ENCODE measurements around the gene RBM18.
A peak's percentile ranks its signal among the peaks of the same experiment; 100 is the strongest.

RBM18 gene

DNA sequence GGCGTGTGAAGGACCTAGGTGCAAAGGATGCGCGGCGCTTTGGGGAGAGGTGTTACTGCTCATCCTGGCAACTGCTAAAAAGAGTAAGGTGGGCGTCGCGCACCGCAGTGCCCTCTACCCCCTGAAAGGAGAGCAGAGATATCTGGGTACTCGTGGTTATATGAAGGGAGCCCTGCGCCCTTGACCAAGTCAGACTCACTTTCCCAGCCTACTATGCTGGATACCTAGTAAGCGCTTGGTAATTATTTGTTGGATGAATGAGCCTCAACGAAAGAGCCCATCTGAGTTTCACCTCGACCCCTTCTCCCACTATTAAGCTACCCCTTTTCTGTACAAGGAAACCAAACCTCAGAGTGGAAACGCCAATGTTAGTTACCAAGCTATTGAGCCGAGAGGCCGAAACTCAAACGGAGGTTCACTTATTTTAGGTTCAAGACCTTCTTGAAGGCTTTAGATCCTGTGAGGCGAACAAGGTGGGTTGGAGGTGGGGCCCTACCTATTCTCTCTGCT lies 43.9 kb downstream of the RBM18 start:
- DNase-seq = no peak

DNA sequence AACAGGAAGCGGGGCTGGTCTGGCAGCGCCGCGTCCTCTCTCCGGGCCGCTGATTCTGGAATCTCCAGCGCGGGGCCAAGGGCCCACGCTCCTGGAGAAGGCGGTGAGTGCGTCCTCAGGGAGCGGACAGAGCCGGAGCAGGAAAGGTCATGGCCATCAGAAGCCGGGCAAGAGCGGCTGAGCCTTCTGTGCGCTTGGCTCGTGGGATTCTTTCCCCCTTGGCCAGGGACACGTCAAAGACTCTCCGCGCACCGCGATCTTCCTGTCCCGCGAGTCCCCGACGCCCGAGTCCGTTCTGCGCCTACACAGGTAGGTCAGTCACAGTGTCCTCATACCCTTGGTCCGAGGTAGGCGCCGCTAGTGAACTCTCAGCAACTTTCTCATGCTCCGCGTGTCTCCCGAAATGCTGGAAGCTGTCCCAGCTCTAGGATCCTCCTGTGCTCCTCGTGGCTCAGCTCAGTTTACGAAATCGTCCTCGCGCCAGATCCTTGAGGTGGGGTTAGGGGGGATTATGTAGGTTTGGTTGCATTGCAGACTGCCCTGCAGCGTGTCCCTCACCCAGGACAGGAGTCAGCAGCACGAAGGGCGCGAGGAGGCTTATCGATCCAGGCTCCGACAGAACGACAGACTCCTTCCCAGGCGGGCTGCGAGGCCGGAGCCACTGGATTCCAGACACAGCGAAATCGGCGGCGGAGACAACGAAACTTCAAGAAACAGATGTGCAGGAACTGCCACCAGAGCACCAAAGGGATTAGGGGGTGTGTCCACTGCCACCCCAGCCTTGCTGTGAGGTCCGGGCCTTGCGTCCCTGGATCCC lies 44.6 kb downstream of the RBM18 start:
- no peak for DNase-seq

DNA sequence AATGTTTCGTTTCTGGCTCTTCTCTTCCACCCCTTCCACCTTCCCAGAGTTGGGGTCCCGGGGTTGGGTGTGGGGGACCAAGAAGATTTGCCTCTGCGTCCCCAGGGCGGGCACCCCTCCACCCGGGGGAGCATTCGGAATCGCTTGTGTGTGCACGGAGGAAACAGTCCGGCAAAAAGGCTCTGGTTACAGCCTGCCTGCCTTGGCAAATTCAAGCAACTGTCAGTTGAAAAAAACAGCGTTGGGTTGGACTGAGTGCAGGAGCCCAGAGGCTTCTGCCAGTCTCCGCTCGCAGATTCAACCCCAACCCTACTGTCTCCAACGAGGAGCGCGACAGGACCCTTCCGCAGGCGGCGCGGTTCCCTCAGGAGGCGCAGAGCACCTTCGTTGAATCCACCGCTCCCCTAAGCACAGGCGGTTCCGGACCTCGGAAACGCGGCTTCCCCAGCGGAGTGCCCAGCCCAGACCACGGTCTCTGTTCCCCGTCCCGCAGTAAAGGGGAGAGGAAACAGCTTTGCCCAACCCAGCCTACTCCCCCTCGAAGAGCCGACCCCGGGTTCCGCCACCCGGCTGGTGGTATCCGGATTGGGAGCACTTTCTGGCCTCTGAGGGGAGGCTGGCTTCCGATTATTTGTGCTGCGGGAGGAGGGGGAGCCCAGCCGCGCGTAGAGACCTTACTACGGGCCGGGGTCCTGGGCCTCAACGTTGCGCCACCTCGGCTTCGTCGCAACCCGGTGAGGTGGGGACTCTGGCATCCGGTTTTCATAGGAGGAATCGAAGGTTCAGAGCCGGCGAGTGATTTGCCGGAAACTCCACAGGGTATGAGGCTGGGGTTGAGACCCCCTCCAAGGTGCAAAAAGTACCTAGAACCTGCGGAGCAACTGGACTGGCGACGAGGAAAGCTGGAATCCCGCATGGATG lies 45.4 kb downstream of the RBM18 start:
- no peak for DNase-seq

DNA sequence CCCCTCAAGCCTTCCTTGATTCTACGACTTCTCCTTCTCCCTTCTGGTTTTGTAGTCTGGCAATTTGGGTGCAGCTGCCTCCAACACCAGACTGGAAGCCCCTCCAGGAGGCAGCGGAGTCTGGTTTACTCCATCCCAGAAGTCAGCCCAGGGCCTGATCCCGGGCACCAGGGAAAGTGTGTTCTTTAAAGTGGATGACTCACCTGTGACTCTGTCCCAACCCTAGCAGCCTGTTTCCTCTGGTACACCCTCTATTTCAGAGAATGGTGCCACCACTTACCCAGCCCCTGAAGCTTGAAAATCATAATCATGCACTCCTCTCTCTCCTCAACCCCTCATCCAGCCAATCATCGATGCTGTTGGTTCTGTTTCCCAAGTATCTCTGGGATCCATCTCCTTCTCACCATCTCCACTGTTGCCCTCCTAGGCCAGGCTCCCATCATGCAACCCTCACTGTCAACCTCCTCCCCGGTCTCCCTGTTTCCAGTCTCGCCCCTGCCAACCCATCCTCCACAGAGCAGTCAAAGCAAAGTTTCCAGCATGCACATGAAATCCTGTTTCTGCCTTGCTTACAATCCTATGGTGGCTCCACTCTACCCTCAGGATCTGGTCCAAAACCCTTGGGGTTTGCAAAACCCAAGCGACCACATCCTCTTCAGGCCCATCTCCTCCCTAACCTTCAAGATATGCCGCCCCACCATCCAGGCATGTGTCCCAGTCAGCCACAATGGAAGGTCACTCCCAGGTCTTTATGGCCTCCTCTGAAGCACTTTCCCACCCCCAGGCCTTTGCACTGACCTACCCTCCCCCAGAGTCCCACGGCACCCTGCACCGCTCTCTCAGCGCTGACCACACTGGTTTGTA lies 46.3 kb downstream of the RBM18 start:
- no peak for DNase-seq

DNA sequence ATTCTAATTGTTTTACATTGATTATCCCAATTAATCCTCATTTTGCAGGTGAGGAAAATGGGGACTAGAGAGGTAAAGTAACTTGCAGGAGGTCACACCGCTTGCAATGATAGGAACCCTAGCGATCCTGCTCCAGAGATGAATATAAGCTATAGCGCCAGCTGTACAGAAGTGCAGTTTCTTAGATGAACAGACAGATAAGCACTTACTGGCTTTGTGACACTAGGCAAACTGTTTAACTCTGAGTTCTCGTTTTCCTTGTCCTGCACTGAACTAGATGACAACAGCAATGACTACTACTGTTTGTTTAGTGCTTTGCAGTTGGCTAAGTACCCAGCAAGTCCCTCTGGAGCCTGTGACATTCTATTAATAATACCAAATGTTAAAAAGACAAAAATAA lies 47.0 kb downstream of the RBM18 start:
- DNase-seq = no peak

DNA sequence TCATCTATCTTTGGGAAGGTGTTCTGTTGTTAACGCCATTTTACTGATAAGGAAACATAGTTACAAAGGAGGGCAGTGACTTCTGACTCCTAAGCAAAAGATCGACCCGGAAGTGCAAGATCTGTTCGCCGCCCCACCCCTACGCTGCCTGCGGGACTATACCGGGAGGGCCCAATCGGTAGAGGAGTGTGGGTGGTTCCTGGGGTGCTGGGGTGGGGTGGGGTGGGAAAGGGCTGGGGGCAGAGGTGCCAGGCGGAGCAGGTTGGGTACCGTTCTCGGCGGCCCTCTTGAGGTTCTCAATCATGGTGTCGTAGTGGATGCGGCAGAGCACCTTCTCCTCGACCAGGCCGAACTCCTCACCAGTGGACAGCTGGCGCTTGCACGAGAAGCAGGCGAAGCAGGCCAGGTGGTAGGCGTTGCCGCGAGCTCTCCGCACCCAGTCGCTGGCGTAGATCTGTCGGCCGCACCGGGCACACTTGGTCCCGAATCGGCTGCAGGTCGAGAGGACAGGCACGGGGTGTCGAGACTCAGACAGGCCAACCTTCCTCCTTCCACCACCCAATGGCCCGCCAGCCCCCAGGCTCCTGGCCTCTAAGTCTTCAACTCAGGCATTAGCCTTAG lies 47.7 kb downstream of the RBM18 start:
- DNase-seq = no peak

DNA sequence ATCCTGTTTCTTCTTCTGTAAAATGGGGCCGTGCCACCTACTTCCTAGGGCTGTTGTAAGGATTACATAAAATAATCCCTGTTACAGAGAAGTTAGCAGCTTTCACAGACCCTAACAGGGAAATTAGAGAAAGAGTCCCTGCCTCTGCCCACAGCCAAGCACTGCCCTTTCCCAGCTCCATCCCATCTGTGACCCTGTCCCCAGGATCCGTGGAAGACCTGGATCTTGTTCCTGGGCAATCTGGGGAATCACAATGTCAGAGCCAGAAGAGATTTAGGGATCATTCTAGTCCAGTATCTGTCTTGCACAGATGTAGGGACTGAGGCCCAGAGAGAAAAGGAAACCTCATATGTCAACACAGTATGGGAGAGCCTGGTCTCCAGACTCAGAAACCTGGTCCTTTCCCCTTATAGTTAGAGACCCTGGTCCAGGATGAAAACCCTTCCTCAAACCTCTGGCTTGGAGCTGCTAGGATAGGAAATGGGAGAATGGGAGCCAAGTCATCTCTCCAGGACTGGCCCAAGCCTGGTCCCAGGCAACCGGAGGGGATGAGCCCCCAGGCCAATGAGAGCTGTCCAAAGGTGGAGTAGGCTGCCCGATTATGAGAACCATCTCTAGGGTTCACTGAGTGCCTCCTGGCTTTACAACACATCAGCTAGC lies 48.4 kb downstream of the RBM18 start:
- DNase-seq = no peak

DNA sequence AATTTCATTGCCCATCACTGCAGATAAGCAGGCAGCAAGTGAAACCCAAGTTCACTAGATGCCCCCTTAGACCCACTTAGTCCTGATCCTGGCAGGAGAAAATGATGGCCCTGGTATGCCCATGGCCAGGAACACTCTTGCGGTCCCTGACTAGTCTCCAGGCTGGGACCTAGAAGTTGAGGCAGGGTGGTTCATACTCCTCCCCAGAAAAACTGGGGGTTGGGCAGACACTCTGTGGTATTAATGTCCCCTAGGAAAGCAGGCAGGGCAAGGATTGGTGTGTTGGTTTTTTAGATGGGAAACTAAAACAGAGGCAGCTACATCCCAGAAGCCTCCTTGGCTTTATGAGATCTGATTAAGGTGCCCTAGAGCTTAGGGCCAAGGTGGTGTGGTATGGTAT lies 49.0 kb downstream of the RBM18 start:
- no peak for DNase-seq

DNA sequence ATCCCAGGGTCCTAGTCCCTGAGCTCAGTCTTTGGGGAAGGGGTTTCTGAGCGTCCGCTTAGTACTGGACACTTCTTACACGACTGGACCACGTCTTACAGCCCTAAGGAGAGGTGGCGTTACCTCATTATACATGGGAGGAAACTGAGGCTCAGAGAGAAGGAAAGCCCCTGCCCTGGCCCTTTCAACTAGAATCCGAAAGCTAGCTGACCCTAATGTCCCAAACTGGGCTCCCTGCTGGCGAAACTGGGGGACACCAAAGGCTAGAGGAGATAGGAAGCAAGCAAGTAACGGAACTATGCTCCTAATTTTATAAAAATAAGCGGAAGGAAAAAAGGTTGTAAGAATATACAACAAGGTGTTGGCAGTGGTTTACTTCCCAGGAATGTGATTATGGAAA lies 50.1 kb downstream of the RBM18 start:
- DNase-seq = no peak

DNA sequence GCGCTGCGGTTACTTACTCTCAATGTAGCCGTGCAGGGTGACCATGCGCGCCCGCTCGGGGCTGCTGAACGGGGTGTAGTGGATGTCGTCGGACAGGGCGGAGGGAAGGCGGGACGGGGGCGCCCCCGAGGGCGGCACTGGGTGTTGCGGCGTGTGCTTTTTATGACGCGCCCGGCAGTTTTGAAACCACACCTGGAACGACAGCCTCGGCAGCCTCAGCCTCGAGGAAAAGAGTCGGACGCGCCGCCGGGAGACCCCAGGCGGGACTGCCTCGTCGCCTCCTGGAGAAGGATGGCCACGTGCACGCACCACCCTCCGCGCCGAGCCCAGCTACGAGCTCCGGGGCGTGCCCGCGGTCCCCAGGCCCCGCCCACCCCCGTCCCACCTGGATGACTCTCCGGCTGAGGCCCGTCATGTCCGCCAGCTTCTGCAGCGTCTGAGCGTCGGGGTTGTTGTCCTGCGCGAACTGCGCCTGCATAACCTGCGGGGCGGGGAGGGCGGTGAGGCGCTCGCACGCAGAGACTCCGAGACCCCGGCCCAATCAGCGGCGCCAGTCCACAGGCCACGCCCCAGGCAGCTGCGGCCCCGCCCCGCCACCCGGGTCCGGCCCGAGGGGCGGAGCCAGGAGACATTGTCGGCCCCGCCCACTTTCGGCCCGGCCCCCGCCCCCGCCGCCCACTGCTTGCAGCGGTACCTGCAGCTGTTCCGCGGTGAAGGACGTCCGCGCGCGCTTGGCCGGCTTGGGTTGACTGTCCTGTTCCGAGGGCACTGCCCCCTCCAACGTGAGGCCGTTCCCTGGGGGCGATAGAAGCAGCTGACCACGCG lies 50.8 kb downstream of the RBM18 start:
- peak; percentile 22 to 34 for DNase-seq

DNA sequence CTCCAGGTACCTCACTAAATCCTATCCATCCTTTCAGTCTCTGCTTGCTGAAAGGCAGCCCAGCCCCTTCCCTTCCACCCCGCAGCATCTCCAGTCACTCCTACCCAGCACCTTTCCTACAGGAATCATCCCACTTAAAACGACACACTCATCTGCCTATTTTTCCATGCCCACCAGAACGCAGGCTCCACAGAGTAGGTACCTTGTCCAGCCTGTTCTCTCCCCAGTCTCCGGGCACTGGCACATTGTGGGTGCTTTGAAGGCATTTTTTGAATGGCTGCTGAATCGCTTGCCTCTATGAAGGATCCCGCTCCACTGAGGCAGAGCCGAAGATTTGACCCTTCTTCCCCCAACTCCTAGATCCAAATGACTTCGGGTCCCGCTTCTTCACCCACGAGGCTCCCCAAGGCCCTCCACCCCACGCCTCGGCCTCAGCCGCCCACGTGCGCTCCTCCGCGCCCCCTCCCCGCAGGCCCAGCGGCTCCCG lies 51.5 kb downstream of the RBM18 start:
- DNase-seq = no peak

DNA sequence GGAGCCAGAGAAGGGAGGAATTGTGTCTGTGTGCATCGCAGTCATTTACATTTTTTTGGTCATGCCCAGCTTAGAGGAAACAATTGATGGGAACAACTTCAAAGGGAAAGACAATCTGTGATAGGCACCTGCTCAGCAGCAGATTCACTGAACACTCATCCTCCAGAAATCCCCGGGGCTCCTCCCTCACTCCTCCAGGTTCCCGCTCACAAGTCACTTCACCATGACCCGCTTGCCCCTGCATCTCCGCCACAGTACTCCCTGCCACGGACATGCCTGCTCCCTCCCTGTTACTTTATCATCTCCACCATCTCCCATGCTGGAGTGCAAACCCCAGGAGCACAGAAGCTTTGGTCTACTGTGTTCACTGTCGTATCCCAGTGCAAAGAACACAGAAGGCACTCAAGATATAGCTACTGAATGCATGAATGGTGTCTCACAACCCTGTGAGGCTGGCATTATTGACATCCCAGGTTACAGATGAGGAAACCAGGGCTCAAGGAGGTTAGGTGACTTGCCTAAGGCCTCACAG lies 52.1 kb downstream of the RBM18 start:
- DNase-seq = no peak

DNA sequence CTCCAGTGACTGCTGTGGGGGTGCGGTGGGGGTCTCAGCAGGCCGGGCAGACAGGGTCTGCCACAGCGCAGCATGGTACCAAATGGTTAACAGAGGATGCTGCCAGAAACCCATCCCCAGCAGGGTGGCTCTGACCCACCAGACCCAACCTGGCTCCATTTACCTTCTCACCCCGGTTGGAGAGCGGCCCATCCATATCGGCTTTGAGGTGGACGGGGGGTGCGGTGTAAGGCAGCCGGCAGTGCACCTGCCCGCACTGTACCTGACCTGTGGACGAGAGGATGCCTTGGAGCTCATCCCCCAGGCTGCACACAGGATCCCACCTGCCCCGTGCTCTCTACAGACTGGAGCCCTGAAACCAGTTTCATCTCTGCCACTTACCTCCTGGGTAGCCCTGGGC lies 55.2 kb downstream of the RBM18 start:
- no peak for DNase-seq

DNA sequence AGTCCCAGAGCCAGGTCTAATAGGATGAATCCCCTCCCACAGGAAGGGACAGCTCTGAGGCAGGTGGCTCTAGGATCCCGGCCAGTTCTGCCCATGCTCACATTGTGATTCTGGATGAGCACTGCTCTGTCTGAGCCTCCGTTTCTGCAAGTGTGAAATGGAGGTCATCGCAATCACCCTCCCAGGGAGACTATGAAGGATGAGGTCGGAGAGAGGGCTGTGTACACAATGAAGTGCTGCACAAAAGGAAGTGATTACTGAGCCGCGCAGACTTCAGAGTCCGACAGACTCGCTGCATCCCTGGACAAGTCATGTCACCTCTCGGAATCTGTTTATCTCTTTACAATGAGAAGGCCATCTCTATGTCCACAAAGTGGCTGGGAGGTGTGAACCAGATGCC lies 57.5 kb downstream of the RBM18 start:
- no peak for DNase-seq

DNA sequence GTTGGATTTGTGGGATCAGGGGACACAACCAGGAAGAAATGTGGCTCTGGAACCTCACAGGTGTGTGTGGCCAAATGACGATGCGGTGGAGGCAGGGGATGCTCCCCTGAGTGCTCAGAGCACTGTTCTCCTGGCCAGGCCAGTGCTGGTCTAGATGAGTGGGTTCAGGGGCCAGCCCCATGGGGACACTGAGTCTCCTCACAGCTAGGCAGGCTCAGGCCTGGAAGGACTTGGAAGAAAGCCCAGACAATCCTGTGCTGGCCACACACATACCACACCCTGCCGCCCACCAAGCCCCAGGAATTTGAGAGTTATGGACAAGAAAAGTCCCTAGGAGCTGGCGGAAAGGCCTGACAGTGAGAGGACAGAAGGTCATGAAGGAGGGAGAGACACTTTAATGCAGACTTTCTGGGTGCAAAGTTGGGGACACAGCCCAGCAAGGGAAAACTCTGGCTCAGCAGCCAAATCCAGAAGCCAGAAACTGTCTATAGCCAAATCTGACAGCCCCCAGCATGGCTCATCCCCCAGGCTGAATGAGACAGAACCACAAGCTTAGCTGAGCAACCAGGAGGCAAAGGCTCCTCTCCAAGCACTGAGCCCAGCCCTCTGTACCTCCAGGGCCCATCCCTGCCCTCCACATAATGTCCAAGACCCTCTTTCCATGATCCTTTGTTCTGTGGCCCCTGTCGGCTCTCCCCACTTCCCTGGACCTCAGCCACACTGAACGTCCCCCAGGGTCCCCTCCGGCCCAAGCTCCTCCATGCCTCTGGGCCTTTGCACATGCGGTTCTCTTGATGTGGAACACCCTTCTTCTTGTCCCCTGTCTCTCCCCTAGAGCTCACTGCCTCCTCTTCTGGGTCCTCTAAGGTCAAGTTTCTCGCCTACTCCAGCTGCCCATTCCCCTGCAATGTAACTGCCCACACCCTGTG lies 58.3 kb downstream of the RBM18 start:
- no peak for DNase-seq

DNA sequence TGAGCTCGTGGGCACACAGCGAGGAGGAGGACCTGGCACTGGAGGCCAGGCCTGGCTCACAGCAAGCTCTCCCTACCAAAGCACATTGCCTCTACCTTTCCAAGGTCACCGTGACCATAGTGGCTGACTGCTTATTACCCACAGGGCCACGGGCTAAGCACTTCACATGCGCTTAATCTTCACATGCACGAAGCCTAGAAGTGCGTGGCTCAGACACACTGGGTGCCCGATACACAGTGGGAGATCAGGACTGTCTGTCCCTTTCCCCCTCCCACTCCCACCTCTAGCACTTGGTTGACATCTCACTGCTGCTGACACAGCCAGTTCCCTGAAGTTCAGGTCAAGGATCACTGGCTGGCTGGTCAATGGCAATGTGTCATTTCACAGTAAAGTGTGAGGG lies 59.5 kb downstream of the RBM18 start:
- DNase-seq = no peak

DNA sequence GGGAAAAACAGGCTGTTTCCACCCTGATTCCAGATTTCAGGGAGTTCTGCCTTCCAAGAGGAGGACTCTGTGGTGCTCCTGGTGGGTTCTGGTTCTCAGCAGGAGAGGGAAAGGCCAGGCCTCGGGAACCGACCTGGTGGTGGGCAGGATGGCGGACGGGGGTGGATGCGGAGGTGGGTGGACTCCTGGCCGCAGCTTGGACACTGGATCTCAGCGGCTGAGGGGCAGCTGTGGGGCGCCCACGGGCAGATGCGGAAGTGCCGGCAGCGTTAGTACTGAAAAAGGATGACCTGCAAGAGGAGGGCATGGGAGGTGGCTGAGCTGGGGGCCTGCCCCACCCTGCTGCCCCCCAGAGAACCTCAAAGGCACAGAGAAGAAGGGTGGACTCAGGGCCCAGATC lies 60.1 kb downstream of the RBM18 start:
- DNase-seq = no peak

DNA sequence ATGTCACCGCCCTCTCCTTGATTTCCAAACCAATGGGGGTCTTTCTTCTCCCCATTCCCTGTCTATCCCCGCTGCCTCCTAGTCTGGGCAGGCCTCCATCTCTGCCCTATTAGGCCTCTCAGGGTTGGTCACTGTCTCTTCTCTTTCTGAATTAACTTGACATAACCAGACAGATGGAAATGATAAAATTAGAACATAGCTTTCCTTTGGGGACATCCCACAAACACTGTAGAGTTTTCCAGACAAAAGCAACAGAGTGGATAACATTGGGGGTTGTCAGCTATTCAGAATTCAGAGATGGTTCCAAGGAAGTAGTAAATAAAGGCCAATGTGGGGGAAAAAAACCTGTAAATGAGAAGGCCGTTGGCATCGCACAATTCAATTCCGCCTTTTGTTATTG lies 60.6 kb downstream of the RBM18 start:
- DNase-seq = no peak

DNA sequence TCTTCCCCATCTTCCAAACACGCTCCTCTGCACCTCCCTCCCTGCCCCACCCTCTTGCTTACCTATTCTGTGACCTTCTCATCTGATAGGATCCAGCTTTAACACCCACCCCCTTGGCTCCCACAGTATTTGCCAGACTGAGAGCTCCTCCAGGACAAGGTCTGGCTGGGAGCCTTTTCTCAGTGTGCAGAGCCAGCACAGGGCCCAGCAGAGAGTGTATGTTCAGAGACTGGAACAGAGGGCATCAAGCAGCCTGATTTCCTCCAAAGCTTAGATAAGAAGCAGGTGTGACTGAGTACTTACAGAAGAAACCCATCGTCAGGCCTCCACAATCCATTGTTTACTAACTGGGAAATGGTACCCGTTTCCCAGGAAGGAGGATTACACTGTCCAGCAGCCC lies 62.5 kb downstream of the RBM18 start:
- no peak for DNase-seq

Measured in activated CD4-positive, alpha-beta T cell treated with anti-CD3 and anti-CD28 coated beads for 4 hours (primary cell).